NCI-H510A (cell line): Measurements from ENCODE around the gene SLC22A15.
"Not testable (repeated sequence)": the region's sequence is repeated elsewhere in the genome, so short reads cannot be mapped to it uniquely, and the experiment has no call there.

Experiments
- DNase-seq: peaks from one replicate; lab custom pipeline; 2025; lab: John Stamatoyannopoulos, UW

Gene SLC22A15

DNA sequence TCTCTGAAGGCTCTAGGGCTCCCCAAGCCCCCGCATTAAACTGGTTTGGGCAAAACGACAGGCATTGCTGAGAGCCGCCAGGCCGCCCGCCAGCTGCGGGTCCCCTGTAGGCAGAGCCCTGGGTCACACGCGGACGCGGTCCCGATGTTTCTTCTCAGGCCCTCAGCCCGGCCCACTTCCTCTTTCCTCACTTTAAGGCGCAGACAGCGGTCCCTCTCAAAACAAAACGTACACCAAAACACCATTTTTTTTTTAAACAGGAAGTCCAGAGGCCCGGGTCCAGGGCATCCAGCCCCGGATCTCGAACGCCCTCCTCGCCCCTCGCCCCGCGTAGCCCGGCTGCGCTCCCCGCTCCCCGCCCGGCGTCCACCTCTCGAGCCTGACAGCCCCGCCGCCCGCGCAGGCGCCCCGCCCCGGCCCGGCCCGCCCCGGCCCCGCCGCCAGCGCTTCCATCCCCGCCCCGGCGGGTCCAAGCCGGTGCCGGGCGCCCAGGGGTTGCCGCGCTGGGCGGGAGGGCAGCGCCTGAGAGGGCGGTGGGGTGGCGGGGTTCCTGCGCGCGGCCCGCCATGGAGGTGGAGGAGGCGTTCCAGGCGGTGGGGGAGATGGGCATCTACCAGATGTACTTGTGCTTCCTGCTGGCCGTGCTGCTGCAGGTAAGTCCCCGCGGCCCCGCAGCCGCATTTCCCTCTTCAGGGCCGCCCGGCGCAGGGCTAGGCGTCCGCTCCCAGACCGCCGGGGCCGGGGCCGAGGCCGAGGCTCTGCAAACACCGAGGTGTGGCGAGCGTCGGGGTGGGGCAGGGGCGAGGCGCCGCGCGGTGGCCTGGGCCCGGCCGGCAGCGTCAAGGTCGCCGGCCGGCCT lies at the start of gene SLC22A15:
Gene SLC22A15 (plus strand): TSS at position 452 of the 859 bp plus-strand sequence. CDS start 115 bp downstream, at position 567.
- DNase-seq, result peak; percentile 62

DNA sequence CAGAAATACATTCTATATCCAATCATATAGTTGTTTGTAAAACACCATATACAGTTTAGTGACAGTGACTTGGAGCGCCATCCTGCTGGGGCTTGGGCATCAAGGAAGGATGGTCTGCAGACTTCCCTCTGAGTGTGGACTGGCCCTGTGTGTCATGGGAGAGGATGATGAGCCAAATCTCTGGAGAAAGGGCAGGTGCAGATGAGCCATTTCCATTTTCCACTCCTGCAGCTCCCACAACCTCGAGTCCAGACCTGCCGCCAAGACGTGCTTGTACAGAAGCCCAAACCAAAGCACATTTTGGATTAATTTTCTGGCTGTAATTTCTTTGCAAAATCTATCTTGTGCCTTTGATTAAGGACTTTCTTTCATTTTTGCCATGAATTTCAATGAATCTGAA lies 48.3 kb upstream of the SLC22A15 start:
- no peak for DNase-seq

DNA sequence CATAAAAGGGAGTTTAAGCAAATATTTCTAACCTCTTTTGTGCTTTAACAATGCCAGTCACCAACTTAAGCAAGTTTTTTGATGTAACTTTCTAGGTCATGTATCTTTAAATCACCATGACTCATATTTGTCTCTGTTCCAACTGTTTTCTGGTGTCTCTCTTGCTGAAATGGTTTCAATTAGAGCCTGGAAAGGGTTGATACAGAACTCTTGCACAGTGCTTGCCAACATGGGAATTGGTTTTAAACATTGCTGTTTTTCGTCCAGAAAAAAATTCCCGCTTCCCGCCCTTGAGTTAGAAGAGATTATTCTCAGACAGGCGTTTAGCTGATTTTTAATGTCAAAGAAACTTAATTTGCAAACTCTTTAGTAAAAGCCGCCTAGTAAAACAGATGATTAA lies 46.4 kb upstream of the SLC22A15 start:
- DNase-seq, result no peak

DNA sequence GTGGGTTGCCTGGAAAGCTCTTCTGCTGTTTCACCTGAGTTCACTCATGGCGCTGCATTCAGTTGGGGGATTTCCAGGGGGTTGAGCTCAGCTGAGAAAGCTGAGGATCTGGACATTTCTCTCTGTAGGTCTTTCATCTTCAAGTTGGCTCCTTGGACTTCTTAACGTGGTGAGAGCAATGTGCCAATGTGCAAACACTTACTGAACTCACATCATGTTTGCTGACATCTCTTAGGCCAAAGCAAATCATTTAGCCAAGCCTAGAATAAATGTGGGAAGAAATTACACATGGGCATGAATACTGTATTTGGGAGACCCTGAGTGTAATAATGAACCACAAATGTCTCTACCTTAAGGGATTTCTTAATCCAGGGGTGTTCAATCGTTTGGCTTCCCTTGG lies 42.7 kb upstream of the SLC22A15 start:
- DNase-seq, result no peak

DNA sequence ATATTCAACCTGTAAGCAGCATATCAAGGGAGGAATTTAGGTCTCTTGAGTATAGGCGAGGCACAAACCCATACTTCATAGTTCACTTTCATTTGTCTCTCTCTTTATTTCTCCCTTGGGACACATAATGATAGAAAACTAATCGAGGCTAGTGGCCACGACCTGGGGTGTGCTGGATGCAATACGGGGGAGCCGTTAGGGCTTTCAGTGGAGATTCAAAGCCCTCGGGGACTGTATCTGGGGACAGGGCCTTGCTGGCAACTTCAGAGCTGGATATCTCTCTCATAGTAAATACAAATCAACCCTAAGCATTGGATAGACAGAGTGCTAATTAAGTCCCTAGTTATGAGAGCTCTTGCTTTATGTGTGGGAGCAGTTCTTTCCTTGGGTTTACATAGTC lies 36.9 kb upstream of the SLC22A15 start:
- no peak for DNase-seq

DNA sequence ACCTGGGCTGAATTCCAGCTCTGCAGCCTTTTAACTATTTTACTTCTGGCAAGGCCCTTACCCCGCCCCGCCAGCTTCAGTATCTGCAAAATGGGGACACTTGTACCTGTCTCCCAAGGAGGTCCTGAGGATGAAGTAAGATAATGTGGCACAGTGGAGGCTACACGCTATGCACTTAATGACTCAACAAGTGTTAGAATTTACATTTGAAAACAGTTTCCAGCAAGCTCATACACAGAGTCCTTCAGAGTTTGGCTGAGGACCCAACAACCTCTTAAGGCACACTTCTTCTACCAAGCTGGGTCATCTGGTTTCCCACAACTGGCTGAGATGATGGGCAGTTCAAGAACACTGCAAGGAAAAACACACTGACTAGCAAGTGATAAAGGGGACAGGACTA lies 30.2 kb upstream of the SLC22A15 start:
- DNase-seq, result no peak

DNA sequence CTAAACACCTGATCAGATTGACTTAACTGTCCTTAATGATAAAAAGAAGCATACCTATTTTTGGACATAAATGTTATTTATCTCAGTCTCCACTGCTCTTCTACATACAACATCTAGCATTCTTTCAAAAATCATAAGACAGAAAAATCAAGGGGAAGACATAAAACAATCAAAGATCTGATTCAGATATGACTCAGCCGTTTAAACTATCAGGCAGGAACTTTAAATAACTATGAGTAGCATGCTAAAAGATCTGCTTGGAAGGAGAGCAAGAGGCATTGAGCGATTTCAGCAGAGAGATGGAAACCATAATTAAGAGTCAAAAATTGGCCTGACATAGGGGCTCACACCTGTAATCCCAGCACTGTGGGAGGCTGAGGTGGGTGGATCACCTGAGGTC lies 27.2 kb upstream of the SLC22A15 start:
- DNase-seq, result no peak

DNA sequence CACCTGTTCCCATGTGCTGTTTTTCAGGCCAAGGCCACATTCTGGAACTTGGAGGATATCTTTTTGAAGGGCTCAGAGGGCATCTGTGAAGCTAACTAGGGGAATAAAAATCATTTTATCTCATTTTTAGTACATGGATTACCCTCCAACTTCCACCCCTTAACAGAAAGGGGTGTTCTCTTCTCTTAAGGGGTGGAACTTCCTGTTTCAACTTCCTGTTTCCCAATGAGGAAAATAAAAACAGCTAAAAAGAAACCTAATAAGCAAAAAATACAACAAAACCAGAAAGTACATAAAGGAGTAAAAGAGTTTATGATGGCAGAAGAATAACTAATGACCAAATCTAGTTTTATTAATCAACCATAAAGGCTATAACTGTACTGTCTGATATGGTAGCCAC lies 24.8 kb upstream of the SLC22A15 start:
- no peak for DNase-seq

DNA sequence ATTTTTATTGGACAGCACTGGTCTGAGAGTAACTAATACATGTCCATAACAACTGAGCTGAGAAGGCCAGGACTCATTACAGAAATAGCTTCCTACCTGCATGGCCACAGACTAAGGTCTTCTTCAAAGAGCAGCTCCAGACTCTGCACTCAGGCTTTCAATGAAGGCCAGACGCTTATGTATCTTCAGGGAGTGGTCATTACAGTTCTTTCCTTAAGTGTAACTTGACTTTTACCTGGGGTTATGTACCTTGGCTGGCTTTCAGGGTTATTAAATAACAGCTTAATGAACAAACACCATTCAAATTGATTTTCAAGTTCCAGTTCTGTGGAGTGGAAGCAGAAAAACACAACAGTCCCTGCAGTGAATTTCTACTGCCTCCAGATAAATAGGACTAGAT lies 23.8 kb upstream of the SLC22A15 start:
- no peak for DNase-seq

DNA sequence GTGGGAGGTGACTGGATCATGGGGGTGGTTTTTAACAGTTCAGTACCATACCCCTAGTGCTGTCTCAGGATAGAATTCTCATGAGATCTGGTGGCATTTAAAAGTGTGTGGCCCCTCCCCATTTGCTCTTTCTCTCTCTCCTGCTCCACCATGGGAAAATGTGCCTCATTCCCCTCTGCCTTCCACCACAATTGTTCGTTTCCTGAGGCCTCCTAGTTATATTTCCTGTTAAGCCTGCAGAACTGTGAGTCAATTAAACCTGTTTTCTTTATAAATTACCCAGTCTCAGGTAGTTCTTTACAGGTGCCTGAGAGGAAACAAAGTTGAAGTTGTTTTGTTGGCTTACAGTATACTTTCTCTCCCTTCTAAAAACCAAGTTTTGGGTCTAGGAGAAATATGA lies 23.1 kb upstream of the SLC22A15 start:
- no peak for DNase-seq

DNA sequence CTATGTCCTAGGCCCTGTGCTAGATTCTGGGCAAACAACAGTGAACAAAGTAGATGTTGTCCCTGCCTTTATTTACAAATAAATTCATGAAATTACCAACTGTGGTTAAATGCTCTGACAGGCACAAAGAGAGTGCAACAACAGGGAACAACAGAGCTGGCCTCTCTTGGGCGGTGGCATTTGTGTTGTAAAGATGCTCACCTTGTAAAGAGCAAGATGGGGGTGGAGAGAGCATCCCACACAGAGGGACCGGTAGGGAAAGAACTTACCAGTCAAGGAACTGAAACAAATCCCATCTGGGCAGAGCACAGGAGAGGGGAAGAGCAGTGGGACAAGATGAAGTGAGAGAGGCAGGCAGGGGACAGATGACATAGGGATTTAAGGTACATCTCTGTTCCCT lies 21.6 kb upstream of the SLC22A15 start:
- no peak for DNase-seq

DNA sequence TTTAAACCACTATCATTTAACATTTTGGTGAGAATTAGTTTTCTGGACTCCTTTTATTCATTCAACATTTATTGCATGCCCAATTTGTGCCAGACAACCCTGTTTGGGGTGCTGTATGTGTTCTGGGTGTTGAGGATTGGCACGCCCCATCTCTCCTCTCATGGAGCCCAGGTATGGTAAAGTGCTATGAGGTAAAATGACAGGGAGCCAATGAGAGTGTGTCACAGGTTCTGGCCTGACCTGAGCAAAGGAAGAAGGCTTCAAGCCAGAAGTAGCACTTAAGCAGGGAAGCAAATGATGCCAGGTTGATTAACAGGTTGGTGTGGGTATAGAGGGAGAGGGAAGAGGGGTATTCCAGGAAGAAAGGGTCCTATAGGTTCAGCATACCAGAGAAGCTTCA lies 21.1 kb upstream of the SLC22A15 start:
- DNase-seq, result no peak

DNA sequence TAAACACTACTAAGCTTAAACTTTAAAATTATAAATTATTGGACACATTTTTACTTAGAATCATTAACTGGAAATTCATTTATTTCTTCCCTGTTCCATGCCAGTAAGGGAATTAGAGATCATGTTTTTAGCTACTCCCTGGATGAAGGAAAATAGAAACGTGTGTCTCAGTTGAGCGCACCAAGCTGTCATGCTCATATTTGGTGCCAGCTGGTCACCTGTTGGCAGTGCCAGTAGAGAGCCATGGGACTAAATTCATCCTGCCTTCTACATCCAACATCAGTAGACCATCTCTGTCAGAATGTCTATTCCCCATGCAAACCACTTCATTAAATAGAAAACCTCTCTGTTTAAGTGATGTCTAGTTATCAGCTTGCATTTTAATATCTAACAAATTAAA lies 17.4 kb upstream of the SLC22A15 start:
- no peak for DNase-seq

DNA sequence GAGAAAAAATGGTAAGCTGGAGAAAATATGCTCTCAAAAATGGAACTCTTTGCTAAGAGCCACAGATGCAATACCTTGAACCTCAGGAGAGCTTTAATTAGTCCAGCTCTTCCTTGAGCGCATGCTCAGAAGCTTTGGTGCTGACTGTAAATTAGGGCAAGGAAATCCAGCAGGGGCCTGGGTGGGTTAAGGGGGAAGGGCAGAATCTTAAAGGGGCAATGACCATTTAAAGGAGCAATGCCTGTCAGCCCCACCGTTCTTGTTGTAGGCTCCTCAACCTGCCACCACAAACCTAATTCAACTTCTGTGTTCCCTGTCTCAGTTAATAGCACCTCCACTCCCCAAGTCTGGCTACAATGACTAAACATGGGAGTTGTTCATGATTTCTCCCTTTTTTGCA lies 6.8 kb upstream of the SLC22A15 start:
- no peak for DNase-seq

DNA sequence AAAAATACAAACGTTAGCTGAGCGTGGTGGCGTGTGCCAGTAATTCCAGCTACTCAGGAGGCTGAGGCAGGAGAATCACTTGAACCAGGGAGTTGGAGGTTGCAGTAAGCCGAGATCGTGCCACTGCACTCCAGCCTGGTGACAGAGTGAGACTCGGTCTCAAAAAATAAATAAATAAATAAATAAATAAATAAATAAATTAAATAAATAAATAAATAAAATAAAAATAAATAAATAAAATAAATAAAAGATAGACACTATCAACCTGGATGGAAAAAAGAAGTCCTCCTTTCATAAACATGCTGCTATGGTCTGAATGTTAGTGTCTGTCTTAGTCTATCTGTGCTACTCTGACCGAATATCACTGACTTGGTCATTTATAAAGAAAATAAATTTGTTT lies 4.5 kb upstream of the SLC22A15 start:
- DNase-seq, result not testable (repeated sequence)

DNA sequence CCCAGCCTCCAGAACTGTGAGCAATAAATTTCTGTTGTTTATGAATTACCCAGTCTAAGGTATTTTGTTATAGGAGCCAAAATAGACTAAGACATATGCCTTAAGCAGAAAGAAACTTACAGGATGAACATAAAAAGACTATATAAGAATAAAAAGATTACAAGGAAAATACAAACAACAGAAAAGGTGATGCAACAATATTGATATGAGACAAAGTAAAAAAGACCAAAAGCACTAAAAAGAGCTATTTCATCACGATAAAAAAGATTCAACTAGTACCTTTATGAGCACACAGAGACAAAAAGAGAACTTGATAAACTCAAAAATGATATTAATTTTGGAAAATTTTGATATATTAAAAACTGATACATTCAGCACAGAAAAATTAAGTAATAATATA lies 3.2 kb upstream of the SLC22A15 start:
- no peak for DNase-seq

DNA sequence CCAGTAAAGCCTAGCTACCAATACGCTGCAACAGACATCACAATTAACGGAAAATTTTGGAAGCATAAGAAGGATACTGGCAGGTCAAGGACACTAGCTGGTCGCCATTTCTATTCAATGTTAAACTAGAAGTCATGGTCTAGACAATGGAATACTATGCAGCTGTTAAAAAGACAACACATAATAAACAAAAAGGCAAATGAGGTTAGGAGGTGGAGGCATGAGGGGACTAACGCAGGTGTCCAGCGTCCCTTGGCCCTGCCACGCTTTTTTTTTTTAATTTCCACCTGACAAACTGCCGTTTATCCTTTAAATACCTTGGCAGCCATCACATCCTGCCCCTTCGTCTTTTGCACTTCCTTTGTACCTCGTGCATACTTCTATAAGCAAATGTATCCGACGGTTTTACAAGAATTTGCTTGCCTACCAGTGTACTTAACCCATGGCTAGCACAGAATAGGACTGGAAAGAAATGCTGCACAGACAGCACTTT lies 698 bp upstream of the SLC22A15 start:
- DNase-seq, result no peak

DNA sequence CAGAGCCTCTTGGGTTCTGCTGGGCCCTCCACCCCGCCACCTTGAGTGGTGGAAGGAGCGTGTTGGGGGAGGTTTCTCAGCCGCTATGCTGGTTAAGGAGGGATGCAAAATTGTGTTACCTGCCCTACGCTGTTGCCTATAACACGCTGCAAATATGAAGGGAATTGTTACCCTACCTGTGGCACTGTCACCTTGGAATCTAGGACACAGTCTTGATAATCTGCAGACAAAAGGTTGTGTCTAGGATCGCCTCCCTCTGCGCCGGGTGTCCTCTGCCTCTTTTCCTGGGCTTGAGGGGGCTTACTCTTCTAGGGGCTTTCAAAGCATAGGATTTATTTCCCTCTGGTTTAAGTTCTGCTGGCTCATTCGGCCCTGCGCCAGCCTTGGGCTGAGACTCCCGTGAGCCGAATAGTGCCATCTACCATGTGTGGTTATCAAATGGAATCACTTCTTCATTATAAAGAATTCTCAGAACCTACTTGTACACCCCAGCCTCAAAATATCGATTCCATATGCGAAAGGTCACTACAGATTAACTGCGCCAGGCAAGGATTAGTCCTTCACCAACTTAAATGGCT lies 697 bp downstream of the SLC22A15 start:
- DNase-seq, result no peak

DNA sequence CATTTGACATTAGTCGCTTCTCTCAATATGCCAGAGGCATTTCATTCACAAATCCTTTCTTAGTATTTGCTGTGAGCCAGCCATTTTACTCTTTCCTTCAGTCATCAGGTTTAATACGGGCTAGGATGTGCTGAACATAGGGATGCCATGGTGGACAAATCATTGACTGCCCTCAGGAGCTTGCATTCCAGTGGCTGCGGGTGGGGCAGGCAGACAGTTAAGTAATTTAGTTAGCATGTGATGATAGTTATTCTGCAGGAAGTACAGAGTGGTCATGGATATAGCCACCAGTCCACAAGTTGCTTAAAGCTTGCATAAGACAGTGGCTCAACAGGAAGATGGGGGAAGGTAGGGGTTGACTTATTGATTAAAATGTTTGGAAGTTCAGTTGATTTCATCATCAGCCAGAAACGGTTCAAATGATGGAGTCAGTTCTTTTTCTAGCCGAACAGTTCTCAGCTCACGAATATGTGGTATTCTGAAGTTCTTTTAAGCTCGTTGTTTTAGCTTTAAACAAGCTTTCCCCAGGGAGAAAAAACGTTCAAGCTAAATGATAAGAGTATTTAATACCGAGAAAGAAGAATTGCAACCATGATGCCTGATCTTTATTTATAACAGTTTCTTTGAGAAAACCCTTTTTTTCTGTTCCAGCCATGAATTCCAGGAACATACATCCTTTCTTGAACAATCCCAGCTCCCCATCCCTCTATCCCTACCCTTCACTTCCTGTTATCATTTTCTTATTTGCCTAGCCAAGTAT lies 1.4 kb downstream of the SLC22A15 start:
- DNase-seq, result no peak

DNA sequence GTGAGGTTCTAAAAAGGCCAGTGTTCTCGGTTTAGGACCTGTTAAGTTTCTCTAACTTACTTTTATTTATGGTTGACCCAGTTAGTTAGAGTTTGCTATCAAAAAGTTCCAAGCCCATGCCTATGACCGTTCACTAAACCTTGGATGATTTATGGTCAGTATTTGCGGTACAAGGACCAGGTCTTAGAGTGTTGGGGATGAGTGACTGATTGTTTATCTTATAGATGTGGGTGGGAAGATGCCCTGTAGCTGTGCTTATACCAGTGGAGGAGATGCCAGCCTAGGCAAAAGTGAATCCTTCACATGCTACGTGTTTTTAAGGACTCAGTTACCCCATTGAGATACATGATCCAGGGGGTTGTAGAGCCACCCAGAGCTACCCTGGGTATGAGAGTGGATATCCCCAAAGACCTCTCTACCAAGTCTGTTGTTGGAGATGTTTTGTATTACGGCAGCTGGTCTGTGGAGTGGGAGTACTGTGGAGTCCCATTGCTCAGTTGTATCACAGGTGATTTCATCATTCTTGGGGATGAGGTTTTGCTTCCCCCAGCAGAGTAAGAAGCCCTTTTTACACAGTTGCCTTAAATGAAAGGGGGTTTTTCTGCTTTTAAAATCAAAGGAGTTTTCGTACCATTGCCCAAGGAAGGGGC lies 2.1 kb downstream of the SLC22A15 start:
- no peak for DNase-seq

DNA sequence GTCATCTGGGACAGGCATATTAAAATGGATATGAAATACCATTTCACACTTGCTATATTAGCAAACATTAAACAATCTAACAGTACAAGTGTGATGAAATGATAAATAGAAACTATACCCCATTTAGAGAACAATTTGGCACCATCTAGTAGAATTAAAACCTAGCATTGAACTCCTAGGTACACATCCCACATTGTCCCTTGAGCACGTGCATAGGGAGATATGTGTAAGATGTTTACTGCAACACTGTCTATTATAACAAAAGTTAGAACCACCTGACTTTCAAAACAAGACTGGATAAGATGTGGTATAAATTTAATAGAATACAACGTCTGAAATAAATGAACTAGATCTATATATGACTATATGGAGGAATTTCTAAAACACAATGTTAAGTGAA lies 3.8 kb downstream of the SLC22A15 start:
- DNase-seq, result no peak
